ENCODE results near the gene COL25A1.
A peak's percentile ranks its signal among the peaks of the same experiment; 100 is the strongest.

Gene COL25A1

DNA sequence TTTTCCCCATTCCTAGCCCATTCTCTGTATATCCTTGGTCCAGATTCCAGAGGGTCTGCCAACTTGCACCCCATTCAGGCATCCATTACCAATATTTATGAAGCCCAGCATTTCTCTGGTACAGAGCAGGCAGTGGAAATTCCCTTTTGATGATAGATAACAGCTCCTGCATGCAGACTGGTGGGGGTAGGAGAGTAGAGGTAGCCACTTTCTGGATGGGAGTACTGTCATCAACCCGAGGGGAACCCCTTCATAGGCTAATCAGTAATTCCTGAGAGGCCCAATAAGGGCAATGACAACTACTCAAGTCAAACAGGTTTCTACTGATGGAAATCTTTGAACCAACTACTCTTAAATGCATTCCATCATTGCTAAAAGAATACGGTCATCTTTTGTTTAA, 63.7 kb downstream of the COL25A1 start:
- H3K4me3 ChIP-seq (ENCODE audit: low read length): no peak overlapping the region
- no peak for DNase-seq (ENCODE audit: low read depth)
- TF ChIP-seq, protein P1, sequence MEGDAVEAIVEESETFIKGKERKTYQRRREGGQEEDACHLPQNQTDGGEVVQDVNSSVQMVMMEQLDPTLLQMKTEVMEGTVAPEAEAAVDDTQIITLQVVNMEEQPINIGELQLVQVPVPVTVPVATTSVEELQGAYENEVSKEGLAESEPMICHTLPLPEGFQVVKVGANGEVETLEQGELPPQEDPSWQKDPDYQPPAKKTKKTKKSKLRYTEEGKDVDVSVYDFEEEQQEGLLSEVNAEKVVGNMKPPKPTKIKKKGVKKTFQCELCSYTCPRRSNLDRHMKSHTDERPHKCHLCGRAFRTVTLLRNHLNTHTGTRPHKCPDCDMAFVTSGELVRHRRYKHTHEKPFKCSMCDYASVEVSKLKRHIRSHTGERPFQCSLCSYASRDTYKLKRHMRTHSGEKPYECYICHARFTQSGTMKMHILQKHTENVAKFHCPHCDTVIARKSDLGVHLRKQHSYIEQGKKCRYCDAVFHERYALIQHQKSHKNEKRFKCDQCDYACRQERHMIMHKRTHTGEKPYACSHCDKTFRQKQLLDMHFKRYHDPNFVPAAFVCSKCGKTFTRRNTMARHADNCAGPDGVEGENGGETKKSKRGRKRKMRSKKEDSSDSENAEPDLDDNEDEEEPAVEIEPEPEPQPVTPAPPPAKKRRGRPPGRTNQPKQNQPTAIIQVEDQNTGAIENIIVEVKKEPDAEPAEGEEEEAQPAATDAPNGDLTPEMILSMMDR (conservative IDR thresholded peaks at IDR 0.05; ENCODE audit: low read depth, low read length): no peak

DNA sequence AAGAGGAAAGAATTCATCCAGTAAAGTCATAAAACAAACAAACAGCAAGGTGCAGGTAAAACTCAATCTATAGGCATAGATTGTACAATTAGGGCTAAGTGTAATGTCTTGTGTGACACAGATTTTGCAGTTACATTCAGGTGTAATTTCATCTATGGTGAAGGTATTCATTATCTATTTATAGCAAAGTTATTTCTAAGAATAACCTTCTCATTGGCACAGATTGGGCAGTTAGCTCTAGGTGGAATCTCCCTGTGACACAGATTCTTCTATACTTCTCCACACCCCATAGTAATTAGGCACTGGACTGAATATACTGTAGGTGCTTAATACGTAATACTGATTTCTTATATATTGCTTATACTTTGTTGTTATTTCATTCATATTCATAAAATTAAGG, 66.8 kb downstream of the COL25A1 start:
- no peak for DNase-seq (ENCODE audit: low read depth)
- TF ChIP-seq, protein P1 (conservative IDR thresholded peaks at IDR 0.05; ENCODE audit: low read depth, low read length): no peak
- H3K4me3 ChIP-seq (ENCODE audit: low read length): no peak overlapping the region

DNA sequence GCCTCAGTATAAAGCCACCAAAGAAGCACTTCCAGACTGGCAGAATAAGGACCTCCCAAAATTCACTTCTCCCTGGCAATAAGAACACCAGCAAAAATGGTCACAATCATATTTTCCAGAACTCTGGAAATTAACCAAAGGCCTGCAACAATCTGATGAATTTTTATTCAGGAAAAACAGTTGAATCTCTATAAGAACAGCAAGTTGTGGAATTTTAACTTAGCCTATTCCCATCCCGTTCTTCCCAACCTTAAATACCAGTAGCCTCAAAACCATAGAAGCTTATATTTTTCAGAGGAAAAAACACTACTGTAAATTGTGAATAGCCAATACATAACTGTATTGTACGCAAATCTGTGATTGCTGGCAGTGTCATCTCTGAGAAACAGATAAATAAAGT, 67.9 kb downstream of the COL25A1 start:
- TF ChIP-seq, protein P1 (conservative IDR thresholded peaks at IDR 0.05; ENCODE audit: low read depth, low read length): no peak
- no peak overlapping the region for H3K4me3 ChIP-seq (ENCODE audit: low read length)
- DNase-seq (ENCODE audit: low read depth): no peak

DNA sequence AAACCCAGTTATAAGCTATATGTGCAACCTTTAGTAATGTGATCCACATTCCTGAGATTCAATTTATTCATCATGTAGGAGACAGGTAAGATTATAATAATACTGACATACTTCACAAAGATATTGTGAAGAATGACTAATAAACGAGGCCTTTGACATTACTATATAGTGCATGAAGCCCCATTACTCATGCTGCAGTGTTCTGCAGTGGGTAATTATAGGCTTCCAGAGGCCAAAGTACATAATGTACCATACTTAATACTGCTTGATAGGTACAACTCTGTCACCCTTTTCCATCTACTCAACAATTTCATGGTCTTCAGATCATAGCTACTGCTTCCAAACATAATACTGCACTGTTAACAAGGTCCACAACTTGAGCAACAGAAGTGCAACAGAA, 68.9 kb downstream of the COL25A1 start:
- TF ChIP-seq, protein P1 (conservative IDR thresholded peaks at IDR 0.05; ENCODE audit: low read depth, low read length): no peak
- peak; percentile 24 for DNase-seq (ENCODE audit: low read depth)
- H3K4me3 ChIP-seq (ENCODE audit: low read length): no peak overlapping the region

DNA sequence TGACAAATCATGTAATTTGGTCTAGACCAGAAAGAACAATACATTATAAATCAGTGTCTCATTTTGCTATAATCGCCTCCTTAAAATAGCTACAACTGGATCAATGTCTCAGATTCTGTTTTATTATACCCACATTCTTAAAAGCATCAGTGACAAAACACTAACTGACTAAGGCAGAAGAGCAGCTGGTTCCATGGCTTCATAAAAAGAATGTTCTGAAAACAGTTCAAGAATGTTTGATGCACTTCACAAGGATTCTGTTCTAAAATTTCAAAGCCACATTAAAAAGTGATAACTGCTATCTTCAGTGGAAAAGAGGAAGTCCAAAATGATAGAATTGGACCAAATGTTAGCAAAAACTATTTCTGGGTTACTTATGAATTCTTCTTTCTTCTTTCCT, 69.8 kb downstream of the COL25A1 start:
- TF ChIP-seq, protein P1 (conservative IDR thresholded peaks at IDR 0.05; ENCODE audit: low read depth, low read length): no peak
- no peak for DNase-seq (ENCODE audit: low read depth)
- no peak overlapping the region for H3K4me3 ChIP-seq (ENCODE audit: low read length)

DNA sequence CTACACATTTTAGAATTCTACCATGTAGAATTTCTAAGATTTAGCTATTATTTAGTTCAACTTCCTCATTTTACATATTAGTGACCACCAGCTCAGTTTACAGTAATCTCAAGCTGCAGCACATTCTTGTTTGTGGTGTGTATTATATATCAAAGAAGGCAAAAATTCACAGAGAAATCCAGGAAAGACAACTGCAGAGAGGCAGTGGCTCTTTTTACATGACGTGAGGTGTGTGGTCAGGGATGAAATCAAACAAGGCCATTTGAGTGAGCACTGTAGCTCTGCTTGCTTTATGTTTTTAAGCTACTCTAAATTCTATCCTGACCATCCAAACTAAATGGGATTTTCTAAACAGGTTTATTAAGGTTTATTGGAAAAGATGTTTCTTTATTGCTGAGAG, 71.1 kb downstream of the COL25A1 start:
- TF ChIP-seq, protein P1 (conservative IDR thresholded peaks at IDR 0.05; ENCODE audit: low read depth, low read length): no peak
- no peak for DNase-seq (ENCODE audit: low read depth)
- H3K4me3 ChIP-seq (ENCODE audit: low read length): no peak overlapping the region

DNA sequence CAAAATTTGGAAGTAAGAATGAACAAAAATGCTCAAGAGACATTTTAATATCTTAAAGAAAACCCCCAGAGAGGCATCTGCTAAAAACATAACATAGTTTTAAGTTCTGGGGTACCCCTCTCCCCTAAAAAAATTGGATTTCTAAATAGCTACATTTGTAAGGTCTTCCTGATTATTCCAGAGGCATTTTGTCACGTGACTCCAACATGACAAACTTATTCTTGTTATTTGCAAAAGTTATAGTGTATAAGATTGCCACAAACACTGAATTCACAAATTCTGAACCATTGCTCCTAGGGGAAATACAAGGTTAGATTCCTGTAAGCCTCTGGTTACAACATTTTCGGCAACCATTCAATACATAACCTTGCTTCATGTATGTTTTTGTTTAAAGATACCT, 73.4 kb downstream of the COL25A1 start:
- no peak overlapping the region for H3K4me3 ChIP-seq (ENCODE audit: low read length)
- TF ChIP-seq, protein P1 (conservative IDR thresholded peaks at IDR 0.05; ENCODE audit: low read depth, low read length): no peak

More for the DNA sequence above, 73.4 kb downstream of the COL25A1 start:
- no peak for DNase-seq (ENCODE audit: low read depth)
